Upper lobe of left lung (tissue), 4 donors: ENCODE results near the gene MAML2.

Source experiments
- EP300 ChIP-seq, 4 donors: sonication (generic); formaldehyde crosslinking; IDR thresholded peaks; one replicate each; pipeline ENCODE4 v1.5.1; 2017; ENCODE audit warnings: antibody characterized with exemption in 4 of 4, control low read depth in 2 of 4
- POLR2A ChIP-seq, 4 donors: fragments of 450-650 bp; IDR thresholded peaks; one replicate each; pipeline ENCODE4 v1.5.1; 2016 to 2017; ENCODE audit warnings: antibody characterized with exemption in 4 of 4, mild to moderate bottlenecking in 2 of 4
- POLR2AphosphoS5 ChIP-seq, 2 donors: sonication (generic); formaldehyde crosslinking; IDR thresholded peaks; one replicate each; pipeline ENCODE4 v1.5.1; 2017; ENCODE audit warnings: antibody characterized with exemption in 2 of 2
- TF ChIP-seq, protein P1 (sequence below), 6 experiments: fragments of 450-650 bp in 4 of 6; fragments of 200-600 bp in 2 of 6; sonication (generic) in 2 of 6; IDR thresholded peaks; one replicate each; pipeline ENCODE4 v1.5.1; 2016 to 2019; ENCODE audit warnings: antibody characterized with exemption in 6 of 6

DNA sequence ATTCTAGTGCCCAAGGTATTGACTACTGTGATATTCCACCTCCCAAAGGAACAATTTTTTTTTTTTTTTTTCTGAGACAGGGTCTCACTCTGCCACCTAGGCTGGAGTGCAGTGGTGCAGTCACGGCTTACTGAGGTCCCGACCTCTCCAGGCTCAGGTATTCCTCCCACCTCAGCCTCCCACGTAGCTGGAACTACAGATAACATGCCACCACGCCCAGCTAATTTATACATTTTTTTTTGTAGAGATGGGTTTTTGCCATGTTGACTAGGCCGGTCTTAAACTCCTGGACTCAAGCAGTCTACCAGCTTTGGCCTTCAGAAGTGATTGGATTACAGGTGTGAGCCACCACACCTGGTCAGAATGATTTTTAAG, 33.4 kb downstream of the MAML2 start:
- TF ChIP-seq POLR2A (IDR thresholded peaks at IDR 0.05) (no peak), EP300 (IDR thresholded peaks at IDR 0.05) (no peak), POLR2AphosphoS5 (IDR thresholded peaks at IDR 0.05) (no peak)
- TF ChIP-seq, protein P1, sequence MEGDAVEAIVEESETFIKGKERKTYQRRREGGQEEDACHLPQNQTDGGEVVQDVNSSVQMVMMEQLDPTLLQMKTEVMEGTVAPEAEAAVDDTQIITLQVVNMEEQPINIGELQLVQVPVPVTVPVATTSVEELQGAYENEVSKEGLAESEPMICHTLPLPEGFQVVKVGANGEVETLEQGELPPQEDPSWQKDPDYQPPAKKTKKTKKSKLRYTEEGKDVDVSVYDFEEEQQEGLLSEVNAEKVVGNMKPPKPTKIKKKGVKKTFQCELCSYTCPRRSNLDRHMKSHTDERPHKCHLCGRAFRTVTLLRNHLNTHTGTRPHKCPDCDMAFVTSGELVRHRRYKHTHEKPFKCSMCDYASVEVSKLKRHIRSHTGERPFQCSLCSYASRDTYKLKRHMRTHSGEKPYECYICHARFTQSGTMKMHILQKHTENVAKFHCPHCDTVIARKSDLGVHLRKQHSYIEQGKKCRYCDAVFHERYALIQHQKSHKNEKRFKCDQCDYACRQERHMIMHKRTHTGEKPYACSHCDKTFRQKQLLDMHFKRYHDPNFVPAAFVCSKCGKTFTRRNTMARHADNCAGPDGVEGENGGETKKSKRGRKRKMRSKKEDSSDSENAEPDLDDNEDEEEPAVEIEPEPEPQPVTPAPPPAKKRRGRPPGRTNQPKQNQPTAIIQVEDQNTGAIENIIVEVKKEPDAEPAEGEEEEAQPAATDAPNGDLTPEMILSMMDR (IDR thresholded peaks at IDR 0.05), result no peak
